ENCODE data around the gene KCTD7.
"Not testable (repeated sequence)": the region's sequence is repeated elsewhere in the genome, so short reads cannot be mapped to it uniquely, and the experiment has no call there.

KCTD7 gene

DNA sequence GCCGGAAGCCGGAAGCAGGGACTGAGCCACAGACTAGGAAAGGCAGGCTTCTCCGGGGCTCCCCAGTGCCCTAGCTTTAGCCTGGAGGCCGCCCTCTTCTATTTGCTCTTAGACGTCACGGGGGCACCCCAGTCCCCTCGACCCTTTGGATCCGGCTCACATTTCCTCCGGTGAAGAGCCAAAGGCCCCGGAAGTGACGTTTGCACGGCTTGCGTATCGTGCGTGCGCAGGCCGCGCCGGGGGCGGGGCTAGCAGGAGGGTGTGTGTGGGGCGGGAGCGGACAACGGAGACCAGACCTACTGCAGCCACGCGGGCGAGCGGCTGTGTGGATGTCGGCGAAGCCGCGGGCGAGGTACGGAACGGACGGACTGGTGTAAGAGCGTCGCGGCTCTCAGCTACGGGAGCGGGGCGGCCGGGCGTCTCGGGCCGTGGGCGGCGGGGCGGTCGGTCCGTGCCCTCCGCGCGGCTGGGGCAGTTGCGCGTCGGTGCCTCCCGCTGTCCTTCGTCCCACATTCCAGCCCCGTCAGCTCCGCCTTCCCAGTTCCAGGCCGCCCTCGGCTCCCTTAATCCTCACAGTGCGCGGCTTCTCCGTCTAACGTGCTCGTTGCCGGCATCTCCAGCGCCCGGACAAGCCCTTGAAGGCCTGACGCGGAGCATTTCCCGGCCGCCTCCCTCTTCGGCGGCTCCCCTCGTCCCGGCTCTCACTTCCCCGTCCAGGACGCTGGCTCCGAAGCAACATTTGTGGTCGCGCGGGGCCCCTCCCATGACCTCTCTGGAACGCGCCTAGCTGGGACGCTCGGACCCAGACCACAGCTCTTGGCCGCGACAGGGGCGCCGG is 25.8 kb downstream of the KCTD7 start:
- H3K27me3 Mint-ChIP-seq, result no peaks in the 10 kb centered on the region
- H3K4me3 Mint-ChIP-seq, result peak overlapping the region; percentile 94 to 100
- peak overlapping the region; percentile 99 for H3K27ac Mint-ChIP-seq
- H3K4me1 Mint-ChIP-seq, result peaks cover 7 to 31% of the 10 kb centered on the region in 2 donors
- ATAC-seq (replicated peaks), result peak; percentile 93 to 97
- H3K36me3 Mint-ChIP-seq, result peaks cover 8 to 24% of the 10 kb centered on the region in 2 donors
- H3K9me3 Mint-ChIP-seq, result no peaks in the 10 kb centered on the region
- DNase-seq, result peak; percentile 98

DNA sequence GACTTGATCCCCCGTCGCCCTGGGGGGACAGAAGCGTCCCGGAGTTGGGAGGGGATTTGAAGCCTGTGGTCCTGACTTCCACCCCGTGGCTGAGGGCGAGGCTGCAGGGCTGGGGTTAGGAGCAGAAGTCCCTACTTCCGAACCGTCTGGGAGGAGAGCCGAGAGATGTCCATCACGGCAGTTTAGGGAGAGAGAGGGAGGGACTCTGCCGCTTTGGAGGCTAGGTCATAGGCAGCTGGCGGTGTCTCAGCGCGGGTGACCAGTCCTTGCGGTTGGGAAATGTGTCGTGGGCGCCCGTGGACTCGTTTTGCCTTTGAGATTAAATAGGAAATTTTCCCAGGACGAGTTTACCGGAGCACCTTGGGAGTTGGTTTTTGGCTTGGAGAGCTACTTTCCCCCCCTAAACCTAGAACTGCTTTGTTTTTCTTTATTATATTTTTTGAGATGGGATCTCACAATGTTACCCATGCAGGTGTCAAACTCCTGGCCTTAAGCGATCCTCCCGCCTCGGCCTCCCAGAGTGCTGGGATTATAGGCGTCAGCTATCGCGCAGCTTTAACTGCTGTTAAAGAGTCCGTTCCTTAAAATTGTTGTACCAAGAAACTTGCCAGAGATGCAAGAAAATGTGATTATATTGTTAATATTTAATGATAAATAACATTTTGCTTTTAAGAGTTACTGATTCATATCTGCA is 26.6 kb downstream of the KCTD7 start:
- H3K9me3 Mint-ChIP-seq, H3K27me3 Mint-ChIP-seq, DNase-seq: not testable (repeated sequence)
- peak overlapping the region; percentile 94 to 100 for H3K4me3 Mint-ChIP-seq
- ATAC-seq (replicated peaks), result peak; percentile 3 to 12
- peak overlapping the region; percentile 99 for H3K27ac Mint-ChIP-seq
- H3K36me3 Mint-ChIP-seq, result peaks cover 8 to 24% of the 10 kb centered on the region in 2 donors
- H3K4me1 Mint-ChIP-seq, result peaks cover 7 to 33% of the 10 kb centered on the region in 2 donors

DNA sequence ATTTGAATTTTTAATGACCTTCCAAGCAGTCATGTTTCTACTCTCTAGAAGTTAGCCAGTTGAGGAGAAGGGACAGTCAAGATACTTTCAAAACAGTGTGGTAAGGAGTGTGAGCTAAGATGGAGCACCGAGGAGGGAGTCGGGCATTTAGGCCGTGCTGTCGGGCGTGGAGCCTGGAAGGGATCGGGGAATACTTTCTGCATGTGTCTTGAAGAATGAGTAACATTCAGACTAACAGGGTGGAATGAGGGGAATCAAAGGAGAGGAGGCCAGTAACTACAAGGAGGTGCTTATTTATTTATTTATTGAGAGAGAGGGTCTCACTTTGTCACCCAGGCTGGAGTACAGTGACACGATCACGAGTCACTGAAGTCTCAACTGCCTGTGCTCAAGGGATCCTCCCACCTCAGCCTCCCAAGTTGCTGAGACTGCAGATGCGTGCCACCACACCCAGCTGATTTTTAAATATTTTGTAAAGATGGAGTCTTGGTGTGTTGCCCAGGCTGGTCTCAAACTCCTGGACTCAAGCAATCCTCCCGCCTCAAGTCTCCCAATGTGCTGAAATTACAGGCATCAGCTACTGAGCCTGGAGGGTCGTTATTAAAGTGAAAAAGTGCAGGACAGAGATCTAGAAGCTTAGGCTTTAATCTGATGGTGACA is 27.3 kb downstream of the KCTD7 start:
- H3K36me3 Mint-ChIP-seq, result peaks cover 10 to 26% of the 10 kb centered on the region in 2 donors
- not testable (repeated sequence) for H3K27ac Mint-ChIP-seq; DNase-seq; ATAC-seq (replicated peaks); H3K9me3 Mint-ChIP-seq; H3K27me3 Mint-ChIP-seq
- peak overlapping the region; percentile 55 to 100 for H3K4me3 Mint-ChIP-seq
- H3K4me1 Mint-ChIP-seq, result peaks cover 8 to 35% of the 10 kb centered on the region in 2 donors

DNA sequence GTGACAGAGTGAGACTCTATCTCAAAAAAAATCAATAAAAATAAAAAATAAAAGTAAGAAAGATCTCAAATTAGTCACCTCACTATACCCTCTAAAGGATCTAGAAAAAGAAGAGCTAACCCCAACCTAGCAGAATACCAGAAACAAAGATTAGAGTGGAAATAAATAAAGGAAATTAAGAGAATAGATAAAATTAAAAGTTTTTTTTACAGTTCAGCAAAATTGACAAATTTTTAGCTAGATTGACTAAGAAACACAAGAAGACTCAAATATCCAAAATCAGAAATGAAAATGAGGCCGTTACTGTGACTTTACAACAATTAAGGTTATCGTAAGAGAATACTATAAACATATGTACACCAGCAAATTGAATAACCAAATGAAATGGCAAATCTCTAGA is 29.1 kb downstream of the KCTD7 start:
- Mint-ChIP-seq H3K4me1 (peaks cover 8 to 35% of the 10 kb centered on the region in 2 donors), H3K27ac (no peak overlapping the region), H3K9me3 (peaks cover 3 to 4% of the 10 kb centered on the region in 2 donors), H3K27me3 (no peaks in the 10 kb centered on the region), H3K36me3 (peaks cover 10 to 24% of the 10 kb centered on the region in 2 donors), H3K4me3 (no peak overlapping the region)
- ATAC-seq (replicated peaks) (no peak), DNase-seq (no peak)

DNA sequence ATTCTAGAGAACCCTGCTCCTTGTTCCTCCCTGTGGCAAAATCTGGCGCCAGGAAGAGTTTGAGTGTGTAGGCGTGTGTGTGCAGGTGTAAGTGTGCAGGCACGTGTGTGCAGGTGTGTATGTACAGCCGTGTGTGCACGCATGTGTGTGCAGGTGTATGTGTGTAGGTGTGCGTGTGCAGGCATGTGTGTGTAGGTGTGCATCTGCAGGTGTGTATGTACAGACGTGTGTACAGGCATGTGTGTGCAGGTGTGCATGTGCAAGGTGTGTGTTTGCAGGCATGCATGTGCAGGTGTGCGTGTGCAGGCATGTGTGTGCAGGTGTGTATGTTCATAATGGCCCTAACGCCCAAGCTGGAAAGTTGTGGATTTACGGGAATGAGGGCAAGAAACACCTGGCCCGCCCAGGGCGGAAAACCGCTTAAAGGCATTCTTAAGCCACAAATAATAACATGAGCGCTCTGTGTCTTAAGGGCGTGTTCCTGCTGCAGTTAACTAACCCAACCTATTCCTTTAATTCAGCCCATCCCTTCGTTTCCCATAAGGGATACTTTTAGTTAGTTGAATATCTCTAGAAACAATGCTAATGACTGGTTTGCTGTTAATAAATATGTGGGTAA is 34.1 kb downstream of the KCTD7 start:
- no peak for ATAC-seq (replicated peaks)
- Mint-ChIP-seq H3K27ac (no peak overlapping the region), H3K36me3 (peaks cover 18 to 21% of the 10 kb centered on the region in 2 donors), H3K4me1 (peaks cover 9 to 17% of the 10 kb centered on the region in 2 donors), H3K9me3 (peaks cover 3 to 4% of the 10 kb centered on the region in 2 donors), H3K27me3 (no peaks in the 10 kb centered on the region), H3K4me3 (no peak overlapping the region)
- no peak for DNase-seq

DNA sequence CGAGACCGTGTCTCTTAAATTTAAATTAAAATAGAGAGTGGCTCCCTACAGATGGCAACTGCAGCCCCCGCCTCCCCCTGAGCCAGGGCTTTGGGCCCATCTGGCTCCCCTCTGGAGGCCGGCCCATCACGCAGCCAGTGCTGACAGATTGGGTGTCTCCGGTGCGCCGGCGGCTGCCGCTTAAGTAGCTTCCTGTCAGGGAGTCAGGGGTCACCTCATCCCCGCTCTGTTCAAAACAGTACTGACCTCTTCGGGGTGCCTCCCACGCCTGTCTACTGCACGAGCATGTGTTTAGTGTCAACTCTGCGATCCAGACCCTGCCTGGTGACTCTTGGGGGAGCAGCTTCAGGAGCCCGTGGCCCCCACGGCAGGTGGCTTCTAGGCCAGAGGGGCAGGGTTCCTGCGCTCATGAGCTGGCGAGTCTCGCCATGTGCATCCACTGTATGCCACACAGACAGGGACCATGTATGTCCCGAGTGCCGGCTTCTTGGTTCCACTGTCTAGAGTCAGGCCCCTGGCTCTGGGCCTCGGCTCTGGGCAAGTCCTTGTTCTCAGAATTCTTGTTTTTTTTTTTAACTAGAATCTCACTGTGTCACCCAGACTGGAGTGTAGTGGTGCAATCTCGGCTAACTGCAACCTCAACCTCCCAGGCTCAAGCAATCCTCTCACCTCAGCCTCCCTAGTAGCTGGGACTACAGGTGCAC is 36.1 kb downstream of the KCTD7 start:
- Mint-ChIP-seq H3K36me3 (peaks cover 21 to 32% of the 10 kb centered on the region in 2 donors), H3K4me3 (no peak overlapping the region), H3K27me3 (no peaks in the 10 kb centered on the region), H3K9me3 (peaks cover 3 to 4% of the 10 kb centered on the region in 2 donors), H3K4me1 (peaks cover 9 to 21% of the 10 kb centered on the region in 2 donors), H3K27ac (no peak overlapping the region)
- no peak for ATAC-seq (replicated peaks)
- DNase-seq, result no peak

DNA sequence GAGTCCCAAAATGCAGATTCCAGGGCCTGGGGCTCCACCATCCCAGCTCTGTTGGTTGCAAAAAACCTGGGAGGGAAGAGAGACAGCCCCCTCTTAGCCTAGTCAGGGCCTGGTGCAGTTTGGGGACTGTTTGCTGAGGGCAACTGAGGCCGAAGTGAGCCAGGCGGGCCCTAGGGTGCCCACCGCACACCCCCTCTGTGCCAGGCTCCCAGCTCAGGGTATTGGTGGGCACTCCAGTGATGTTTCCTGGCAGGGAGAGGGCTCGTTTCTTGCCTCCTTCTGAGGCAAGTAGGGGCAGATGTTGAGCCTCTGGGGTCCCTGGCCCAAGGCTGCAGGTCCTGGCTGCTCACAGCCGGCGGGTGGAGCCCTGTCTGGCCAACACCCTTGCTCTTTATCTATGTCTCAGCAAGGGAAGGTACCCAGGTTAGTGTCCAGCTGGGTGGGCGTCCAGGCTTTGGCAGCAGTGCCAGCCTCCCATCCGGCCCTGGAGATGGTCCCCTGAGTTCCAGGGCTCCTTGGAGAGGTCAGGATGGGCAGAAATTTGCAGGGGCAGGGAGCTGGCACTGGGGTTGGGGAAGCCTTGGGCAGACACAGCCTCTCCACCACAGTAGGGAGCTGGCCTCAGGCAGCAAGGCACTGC is 37.8 kb downstream of the KCTD7 start:
- Mint-ChIP-seq H3K4me3 (no peak overlapping the region), H3K9me3 (peaks cover 3 to 4% of the 10 kb centered on the region in 2 donors), H3K27me3 (no peaks in the 10 kb centered on the region), H3K27ac (no peak overlapping the region), H3K36me3 (peaks cover 26 to 36% of the 10 kb centered on the region in 2 donors), H3K4me1 (peaks cover 7 to 18% of the 10 kb centered on the region in 2 donors)
- DNase-seq (no peak), ATAC-seq (replicated peaks) (no peak)

DNA sequence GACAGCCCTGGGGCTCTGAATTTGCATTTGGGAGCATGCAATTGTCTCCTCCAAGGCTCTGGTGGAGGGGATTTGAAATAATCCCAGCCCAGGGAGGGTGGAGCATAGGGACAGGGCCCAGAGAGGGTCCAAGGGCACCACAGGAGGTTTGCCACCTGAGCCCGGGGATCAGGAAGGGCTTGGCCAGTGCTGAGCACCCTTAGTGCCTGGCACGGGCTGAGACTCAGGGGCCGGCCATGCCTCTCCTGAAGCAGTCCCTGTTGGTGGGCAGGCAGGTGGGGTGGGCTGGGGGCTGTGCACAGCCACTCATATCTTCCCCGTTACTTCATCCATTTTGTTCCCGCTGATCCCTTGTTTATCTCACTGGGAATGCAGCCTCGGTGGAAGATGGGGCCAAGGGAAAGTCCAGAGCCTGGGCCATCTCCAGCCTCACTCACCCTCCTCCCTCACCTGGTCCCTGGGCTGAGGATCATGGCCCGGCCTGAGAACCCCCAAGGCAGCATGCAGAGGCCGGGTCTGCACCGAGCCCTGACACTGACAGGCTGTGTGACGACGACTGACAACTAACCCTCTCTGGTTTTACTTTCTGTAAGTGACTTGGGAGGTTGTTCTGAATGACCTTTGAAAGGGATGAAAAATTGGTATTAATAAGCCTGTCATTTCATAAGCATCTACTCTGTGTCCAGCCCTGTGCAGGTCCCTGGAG is 38.5 kb downstream of the KCTD7 start:
- Mint-ChIP-seq H3K4me3 (no peak overlapping the region), H3K4me1 (peaks cover 7 to 18% of the 10 kb centered on the region in 2 donors), H3K36me3 (peaks cover 26 to 36% of the 10 kb centered on the region in 2 donors), H3K9me3 (peaks cover 3 to 4% of the 10 kb centered on the region in 2 donors), H3K27me3 (no peaks in the 10 kb centered on the region), H3K27ac (no peak overlapping the region)
- no peak for DNase-seq
- ATAC-seq (replicated peaks), result no peak

DNA sequence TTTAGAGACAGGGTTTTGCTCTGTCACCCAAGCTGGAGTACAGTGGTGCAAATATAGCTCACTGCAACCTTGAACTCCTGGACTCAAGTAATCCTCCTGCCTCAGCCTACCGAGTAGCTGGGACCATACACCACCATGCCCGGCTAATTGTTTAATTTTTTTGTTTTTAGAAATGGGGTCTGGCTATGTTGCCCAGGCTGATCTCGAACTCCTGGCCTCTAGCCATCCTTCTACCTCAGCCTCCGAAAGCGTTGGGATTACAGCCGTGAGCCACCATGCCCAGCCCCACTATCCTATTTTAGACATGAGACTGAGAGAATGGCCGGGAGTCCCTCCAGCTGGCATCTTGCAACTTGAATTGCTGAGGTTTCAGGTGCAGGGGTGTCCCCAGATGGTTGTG is 39.4 kb downstream of the KCTD7 start:
- DNase-seq, result no peak
- Mint-ChIP-seq H3K9me3 (no peaks in the 10 kb centered on the region), H3K27me3 (no peaks in the 10 kb centered on the region), H3K36me3 (peaks cover 22 to 29% of the 10 kb centered on the region in 2 donors), H3K4me3 (no peak overlapping the region), H3K27ac (no peak overlapping the region), H3K4me1 (peaks cover 7 to 18% of the 10 kb centered on the region in 2 donors)
- ATAC-seq (replicated peaks), result no peak

DNA sequence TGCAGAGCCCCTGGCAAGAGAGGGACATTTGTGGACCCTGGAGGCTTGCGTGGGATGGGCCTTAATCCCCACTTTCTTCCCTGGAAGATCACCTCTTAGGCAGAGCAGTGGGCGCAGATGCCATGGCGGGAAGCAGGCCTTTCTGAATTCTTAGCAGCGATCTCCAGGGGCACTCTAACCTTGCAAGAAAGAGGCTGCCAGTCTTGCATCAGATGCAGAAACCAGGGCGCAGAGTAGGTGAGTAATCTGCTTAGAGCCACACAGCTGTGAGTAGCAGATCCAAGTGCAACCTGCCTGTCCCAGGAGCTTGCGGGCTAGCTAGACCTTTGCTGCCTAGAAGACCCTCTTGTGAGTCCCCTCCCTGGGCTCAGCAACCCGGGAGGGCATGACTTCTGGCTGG is 40.0 kb downstream of the KCTD7 start:
- H3K4me3 Mint-ChIP-seq, result no peak overlapping the region
- H3K36me3 Mint-ChIP-seq, result peaks cover 22 to 29% of the 10 kb centered on the region in 2 donors
- no peak for DNase-seq
- H3K27ac Mint-ChIP-seq, result no peak overlapping the region
- peaks cover 9 to 17% of the 10 kb centered on the region in 2 donors for H3K4me1 Mint-ChIP-seq
- H3K27me3 Mint-ChIP-seq, result no peaks in the 10 kb centered on the region
- ATAC-seq (replicated peaks), result no peak
- H3K9me3 Mint-ChIP-seq, result no peaks in the 10 kb centered on the region

DNA sequence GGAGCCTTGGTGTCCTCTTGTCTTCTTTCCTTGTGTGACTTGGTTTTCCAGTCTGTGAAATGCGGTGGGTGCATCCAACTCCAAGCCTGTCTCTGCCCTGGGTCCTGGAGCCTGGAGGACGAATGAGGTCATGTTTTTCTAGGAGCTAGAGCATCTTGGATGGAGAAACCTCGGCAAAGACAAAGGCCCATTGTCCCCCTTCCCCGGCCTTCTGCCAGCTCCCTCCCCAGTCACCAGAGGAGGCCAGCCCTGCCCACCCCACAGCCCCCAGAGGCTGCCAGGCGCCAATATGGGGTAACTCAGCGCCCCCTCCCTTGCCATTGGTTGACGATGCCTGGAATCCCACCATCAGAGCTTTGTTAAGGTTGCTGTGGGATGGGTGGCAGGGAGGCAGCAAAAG is 40.4 kb downstream of the KCTD7 start:
- Mint-ChIP-seq H3K27ac (no peak overlapping the region), H3K9me3 (no peaks in the 10 kb centered on the region), H3K4me1 (peaks cover 9 to 13% of the 10 kb centered on the region in 2 donors), H3K36me3 (peaks cover 23 to 33% of the 10 kb centered on the region in 2 donors), H3K4me3 (no peak overlapping the region), H3K27me3 (no peaks in the 10 kb centered on the region)
- DNase-seq (no peak), ATAC-seq (replicated peaks) (no peak)

DNA sequence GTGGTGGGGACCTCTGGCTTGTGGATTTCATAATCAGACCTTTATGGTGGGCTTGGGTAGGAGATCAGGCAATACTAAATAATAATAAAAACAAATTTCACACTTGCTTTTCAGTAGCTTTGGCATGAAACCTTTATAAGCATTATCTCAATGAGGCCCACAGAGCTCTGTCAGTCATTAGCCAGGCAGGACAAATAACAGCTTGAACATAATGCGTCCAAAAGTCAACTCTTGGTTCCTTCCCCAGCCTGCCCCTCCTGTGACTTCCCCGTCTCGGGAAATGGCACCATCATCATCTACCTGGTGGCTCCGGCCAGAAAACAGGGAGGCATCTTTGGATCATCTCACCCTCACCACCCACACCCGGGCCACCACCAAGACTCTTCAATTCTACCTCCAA is 40.8 kb downstream of the KCTD7 start:
- H3K27ac Mint-ChIP-seq, result no peak overlapping the region
- H3K27me3 Mint-ChIP-seq, result no peaks in the 10 kb centered on the region
- H3K36me3 Mint-ChIP-seq, result peaks cover 23 to 34% of the 10 kb centered on the region in 2 donors
- ATAC-seq (replicated peaks), result no peak
- H3K4me3 Mint-ChIP-seq, result no peak overlapping the region
- no peak for DNase-seq
- H3K9me3 Mint-ChIP-seq, result no peaks in the 10 kb centered on the region
- peaks cover 9 to 12% of the 10 kb centered on the region in 2 donors for H3K4me1 Mint-ChIP-seq

DNA sequence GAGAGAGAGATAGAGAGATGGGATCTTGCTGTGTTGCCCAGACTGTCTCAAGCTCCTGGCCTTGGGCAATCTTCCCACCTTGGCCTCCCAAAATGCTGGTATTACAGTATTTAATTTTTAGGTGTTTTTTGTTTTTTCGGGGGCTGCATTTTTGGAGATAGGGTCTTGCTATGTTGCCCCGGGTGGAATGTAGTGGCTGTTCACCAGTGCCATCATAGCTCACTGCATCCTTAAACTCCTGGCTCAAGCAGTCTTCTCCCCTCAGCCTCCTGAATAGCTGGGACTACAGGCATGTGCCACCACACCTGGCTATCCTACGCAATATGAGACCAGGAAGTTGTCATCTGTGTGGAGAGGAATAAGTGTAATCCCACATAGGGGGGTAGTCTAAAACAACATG is 42.4 kb downstream of the KCTD7 start:
- H3K4me3 Mint-ChIP-seq, result no peak overlapping the region
- DNase-seq, result no peak

More for the DNA sequence above, 42.4 kb downstream of the KCTD7 start:
- H3K4me1 Mint-ChIP-seq, result peaks cover 4 to 6% of the 10 kb centered on the region in 2 donors
- no peaks in the 10 kb centered on the region for H3K27me3 Mint-ChIP-seq
- ATAC-seq (replicated peaks), result no peak
- H3K27ac Mint-ChIP-seq, result no peak overlapping the region
- H3K36me3 Mint-ChIP-seq, result peaks cover 13 to 26% of the 10 kb centered on the region in 2 donors
- no peaks in the 10 kb centered on the region for H3K9me3 Mint-ChIP-seq

Measured in stimulated activated naive B cell treated with anti-CD40 and anti-IgM and Interleukin-4, amounts not matched to agents 10 μg/mL and 1 μg/mL and 100 μg/mL, for 72 hours (primary cell).